Choroid plexus epithelial cell (primary cell): ENCODE measurements around the gene SCAANT1.

Experiments used
- DNase-seq: peaks from one replicate; pipeline ENCODE4 v3.0.0-alpha.2; 2010; ENCODE audit warnings: low read depth
- H3K4me3 ChIP-seq: 2 replicates; pipeline ENCODE4 v1.5.1; 2011; ENCODE audit warnings: low read depth, mild to moderate bottlenecking, control low read depth, low read length, moderate library complexity
- CTCF ChIP-seq: conservative IDR thresholded peaks from 2 replicates; pipeline ENCODE4 v1.5.1; 2011; ENCODE audit warnings: low read depth, mild to moderate bottlenecking, control low read depth, inconsistent platforms, low read length, moderate library complexity

SCAANT1 gene

DNA sequence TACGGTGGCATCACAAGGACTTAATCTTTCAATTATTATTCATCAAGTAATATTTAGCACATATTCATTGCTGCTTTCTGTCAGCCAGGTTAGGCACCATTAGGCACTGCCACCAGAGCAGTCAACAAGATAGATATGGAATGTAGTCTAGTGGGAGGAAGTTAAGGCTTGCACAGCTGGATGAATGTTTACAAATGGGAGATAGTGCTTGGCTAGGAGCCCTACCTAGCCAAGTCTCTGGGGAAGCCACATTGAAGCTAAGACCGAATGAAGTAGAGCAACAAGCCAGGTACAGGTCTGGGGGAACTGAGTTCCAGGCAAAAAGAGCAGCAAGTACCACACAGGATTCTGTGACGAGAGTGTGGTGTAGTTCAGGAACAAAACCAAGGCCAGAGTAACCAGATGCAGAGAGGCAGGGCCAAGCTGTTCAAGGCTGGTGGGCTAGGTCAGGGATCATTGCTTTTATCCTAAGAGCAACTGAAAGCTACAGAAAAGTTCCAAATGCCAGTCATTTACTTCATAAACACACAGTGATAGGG is 33.4 kb upstream of the SCAANT1 start:
- TF ChIP-seq CTCF = no peak
- peak; percentile 73 for DNase-seq
- no peak overlapping the region for H3K4me3 ChIP-seq

DNA sequence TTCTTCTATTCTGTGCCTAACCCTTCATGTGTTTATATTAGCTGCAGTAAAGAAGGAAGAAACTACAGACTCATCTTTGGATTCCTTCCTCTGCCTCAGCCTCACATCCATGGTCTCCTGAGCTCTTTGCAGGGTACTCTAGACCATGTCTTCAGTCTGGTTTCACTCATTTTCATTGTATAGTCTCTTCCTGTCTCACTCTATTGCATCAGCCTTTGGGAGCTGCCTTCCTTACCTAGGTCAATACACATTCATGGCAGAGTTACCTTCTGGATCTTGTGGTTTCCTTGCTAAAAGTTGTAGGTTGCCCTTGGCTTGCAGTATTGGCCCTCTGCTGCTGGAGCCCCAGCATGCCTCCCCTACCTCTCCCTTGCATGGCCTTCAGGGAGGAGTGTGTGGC is 31.5 kb upstream of the SCAANT1 start:
- no peak overlapping the region for H3K4me3 ChIP-seq
- no peak for TF ChIP-seq CTCF
- DNase-seq = no peak

DNA sequence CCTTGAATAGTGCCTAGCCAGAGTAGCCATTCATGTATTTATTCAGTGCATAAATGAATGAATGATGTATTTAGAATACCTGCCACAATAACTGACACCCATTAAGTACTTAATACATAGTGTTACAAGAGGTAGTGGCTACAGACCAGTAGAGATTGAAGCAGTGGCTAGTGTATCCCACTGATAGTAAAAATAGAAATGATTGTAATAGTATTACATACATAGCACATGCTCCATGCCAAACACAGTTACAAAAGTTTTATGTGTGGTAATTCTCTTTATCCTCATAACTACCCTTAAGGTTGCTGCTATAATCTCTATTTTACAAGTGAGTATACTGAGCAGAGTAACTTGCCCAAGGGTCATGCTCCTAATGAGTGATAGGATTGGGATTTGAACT is 30.3 kb upstream of the SCAANT1 start:
- TF ChIP-seq CTCF = no peak
- no peak for DNase-seq

GRCh38 chr3:63940389-63940757 is 28.2 kb upstream of the SCAANT1 start:
- peak; percentile 80 for DNase-seq
- no peak overlapping the region for H3K4me3 ChIP-seq
- TF ChIP-seq CTCF = no peak

More for the DNA sequence above, 30.3 kb upstream of the SCAANT1 start:
- no peak overlapping the region for H3K4me3 ChIP-seq

- no peak for DNase-seq
- no peak overlapping the region for H3K4me3 ChIP-seq
- TF ChIP-seq CTCF = no peak
Observed at GRCh38 chr3:63937661-63938651, 25.8 kb upstream of the SCAANT1 start.

DNA sequence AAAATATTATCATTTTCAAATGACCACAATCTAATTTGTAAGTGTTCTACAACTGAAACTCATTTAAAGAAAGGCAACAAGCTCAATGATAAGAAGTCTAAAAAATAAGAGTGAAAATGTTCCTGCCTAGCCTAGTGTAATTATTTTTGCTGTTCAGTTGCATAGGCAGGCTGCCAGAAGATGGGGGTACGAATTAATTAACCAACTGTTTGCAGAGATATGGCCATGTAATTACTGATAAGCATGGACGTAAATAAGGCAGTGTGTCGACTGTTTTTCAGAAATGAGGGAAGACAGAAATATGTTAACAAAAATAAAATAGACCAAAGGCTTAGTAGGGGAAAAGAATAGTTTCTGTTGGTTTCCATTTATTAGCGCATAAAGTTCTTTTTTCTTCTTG is 24.7 kb upstream of the SCAANT1 start:
- no peak overlapping the region for H3K4me3 ChIP-seq
- no peak for TF ChIP-seq CTCF
- no peak for DNase-seq
